GM19351 (cell line): ENCODE measurements around the gene MPHOSPH9.
"Not testable (repeated sequence)": the region's sequence is repeated elsewhere in the genome, so short reads cannot be mapped to it uniquely, and the experiment has no call there.

Source experiments
- ATAC-seq: cut with Tn5 transposase; IDR thresholded peaks from one replicate; pipeline ENCODE4 v1.9.1; 2021; ENCODE audit warnings: mild to moderate bottlenecking, moderate library complexity; ENCODE audit not compliant: unreplicated experiment

Gene MPHOSPH9

GRCh38 chr12:123227581-123228258, 5.2 kb downstream of the MPHOSPH9 start:
- no peak for ATAC-seq

- ATAC-seq: no peak
Observed at GRCh38 chr12:123225443-123225842, 7.5 kb downstream of the MPHOSPH9 start.

- ATAC-seq: no peak
Observed at GRCh38 chr12:123223241-123223668, 9.7 kb downstream of the MPHOSPH9 start.

GRCh38 chr12:123207815-123208214, 25.1 kb downstream of the MPHOSPH9 start:
- ATAC-seq: not testable (repeated sequence)

- ATAC-seq: not testable (repeated sequence)
Observed at GRCh38 chr12:123206794-123207193, 26.1 kb downstream of the MPHOSPH9 start.

- ATAC-seq: no peak
Observed at GRCh38 chr12:123200414-123200813, 32.5 kb downstream of the MPHOSPH9 start.

GRCh38 chr12:123199936-123200335, 33.0 kb downstream of the MPHOSPH9 start:
- no peak for ATAC-seq

GRCh38 chr12:123187637-123188036, 45.3 kb downstream of the MPHOSPH9 start:
- ATAC-seq: no peak

- ATAC-seq: no peak
Observed at GRCh38 chr12:123180171-123180570, 52.8 kb downstream of the MPHOSPH9 start.

GRCh38 chr12:123171967-123172366, 61.0 kb downstream of the MPHOSPH9 start:
- no peak for ATAC-seq

GRCh38 chr12:123167329-123167728, 65.6 kb downstream of the MPHOSPH9 start:
- no peak for ATAC-seq

GRCh38 chr12:123165537-123165936, 67.4 kb downstream of the MPHOSPH9 start:
- no peak for ATAC-seq

- ATAC-seq: no peak
Observed at GRCh38 chr12:123164710-123165261, 68.2 kb downstream of the MPHOSPH9 start.

GRCh38 chr12:123164222-123164621, 68.7 kb downstream of the MPHOSPH9 start:
- ATAC-seq: no peak

GRCh38 chr12:123163227-123163626, 69.7 kb downstream of the MPHOSPH9 start:
- ATAC-seq: no peak

- no peak for ATAC-seq
Observed at GRCh38 chr12:123160801-123161487, 72.0 kb downstream of the MPHOSPH9 start.

- ATAC-seq: no peak
Observed at GRCh38 chr12:123153906-123154305, 79.0 kb downstream of the MPHOSPH9 start.

- ATAC-seq: no peak
Observed at GRCh38 chr12:123152833-123153232, 80.1 kb downstream of the MPHOSPH9 start.

- peak; percentile 11 for ATAC-seq
Observed at GRCh38 chr12:123151457-123152454, 81.2 kb downstream of the MPHOSPH9 start.

- peak; percentile 67 for ATAC-seq
Observed at GRCh38 chr12:123150744-123151456, 82.0 kb downstream of the MPHOSPH9 start, which contains the start of gene PITPNM2. TSS of gene PITPNM2 (minus strand) at chr12:123151090. CDS start at chr12:123034590, 116,500 bp downstream.
